HL-60/S4 treated with retinoic acid at 250 ng/mL for 4 days and 3 days (cell line): ENCODE results near the gene ARG1.

Experiments
- in situ Hi-C: fragments of 300-500 bp; cut with MboI; formaldehyde crosslinking; loops from 2 replicates; pipeline ENCODE4 v1.7.0; 2022; ENCODE audit warnings: low sequenced_read_pairs

The ARG1 gene

DNA sequence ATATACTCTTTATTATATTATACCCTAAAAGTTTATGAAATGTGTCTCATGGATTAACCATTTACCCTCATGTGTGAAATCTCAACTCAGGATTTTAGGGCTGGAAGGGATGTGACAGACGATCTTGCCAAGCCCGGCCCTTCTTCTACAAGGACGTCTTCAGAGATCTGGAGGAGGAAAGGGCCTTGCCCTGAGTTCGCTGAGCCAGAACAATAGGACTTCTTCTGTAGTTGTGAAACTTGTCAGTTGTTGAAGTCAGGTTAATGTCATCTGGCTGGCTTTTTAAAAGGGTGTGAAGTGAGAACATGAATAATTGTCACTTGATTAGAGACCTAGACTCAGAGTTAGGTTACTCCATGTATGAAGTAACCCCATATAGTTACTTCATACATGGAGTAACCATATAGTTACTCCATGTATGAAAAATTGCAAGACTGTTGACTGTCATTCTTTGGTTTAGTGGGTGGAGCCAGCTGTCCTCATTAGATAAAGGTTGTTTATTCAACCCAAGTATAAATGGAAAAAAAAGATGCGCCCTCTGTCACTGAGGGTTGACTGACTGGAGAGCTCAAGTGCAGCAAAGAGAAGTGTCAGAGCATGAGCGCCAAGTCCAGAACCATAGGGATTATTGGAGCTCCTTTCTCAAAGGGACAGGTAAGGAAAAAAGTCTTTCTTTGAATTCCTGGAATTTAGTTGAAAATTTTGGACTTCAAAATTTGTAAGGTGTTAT lies at the start of gene ARG1:
TSS of gene ARG1 (plus strand) at position 541 of the 730 bp plus-strand sequence. CDS start at position 598, 57 bp downstream.
- in situ Hi-C loops, result no loop called here

DNA sequence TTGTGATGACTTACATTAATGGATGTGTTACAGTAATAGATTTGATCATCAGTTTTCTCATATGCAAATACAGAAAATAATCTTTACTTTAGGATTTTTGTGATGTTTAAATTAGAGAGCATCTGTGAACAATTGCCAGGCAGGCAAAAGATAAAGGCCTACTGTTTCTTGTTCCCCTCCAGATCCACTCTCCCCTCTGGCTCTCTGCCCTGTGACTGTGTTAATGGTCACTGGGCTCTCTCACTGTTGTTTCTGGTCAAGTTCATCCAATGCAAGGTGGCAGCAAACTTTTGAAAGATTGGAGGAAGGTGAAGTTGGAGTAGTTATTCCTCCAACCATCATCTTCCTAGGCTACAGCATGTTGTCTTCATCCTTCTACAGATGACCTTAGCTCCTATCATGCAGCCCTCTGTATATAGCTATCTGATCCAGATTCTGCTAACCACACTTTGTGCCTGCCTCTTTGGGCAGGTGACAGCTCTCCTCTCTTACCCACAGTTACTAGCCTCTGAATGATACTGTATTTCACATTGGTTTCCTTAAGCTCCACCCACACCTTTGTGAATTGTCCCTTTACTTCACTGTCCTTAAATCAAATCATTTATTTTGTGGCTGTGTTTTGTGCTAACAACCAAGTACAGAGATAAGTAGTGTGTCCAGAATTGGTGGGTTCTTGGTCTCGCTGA lies 48.9 kb upstream of the ARG1 start:
- in situ Hi-C loops, result no loop called here

DNA sequence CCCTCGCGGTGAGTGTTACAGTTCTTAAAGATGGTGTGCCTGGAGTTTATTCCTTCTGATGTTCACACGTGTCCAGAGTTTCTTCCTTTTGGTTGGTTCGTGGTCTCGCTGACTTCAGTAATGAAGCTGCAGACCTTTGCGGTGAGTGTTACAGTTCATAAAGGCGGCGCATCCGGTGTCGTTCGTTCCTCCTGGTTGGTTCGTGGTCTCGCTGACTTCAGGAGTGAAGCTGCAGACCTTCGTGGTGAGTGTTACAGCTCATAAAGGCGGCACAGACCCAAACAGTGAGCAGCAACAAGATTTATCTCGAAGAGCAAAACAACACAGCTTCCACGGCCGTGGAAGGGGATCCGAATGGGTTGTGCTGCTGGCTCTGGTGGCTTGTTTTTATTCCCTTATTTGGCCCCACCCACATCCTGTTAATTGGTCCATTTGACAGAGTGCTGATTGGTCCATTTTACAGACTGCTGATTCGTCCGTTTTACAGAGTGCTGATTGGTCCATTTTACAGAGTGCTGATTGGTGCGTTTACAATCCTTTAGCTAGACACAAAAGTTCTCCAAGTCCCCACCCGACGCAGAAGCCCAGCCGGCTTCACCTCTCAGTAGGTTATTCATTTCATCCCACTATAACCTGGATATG lies 48.2 kb upstream of the ARG1 start:
- in situ Hi-C loops, result loop anchor here (25.0 kb wide), 2 partner anchors 338 to 638 kb away; no protein-coding TSS in a partner anchor

DNA sequence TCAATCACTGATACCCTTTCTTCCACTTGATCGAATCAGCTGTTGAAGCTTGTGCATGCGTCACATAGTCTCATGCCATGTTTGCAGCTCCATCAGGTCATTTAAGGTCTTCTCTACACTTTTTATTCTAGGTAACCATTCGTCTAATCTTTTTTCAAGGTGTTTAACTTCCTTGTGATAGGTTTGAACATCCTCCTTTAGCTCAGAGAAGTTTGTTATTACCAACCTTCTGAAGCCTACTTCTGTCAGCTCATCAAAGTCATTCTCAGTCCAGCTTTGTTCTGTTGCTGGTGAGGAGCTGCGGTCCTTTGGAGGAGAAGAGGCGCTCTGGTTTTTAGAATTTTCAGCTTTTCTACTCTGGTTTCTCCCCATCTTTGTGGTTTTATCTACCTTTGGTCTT lies 42.1 kb upstream of the ARG1 start:
- in situ Hi-C loops, result loop anchor here (25.0 kb wide), 2 partner anchors 344 to 644 kb away; no protein-coding TSS in a partner anchor

DNA sequence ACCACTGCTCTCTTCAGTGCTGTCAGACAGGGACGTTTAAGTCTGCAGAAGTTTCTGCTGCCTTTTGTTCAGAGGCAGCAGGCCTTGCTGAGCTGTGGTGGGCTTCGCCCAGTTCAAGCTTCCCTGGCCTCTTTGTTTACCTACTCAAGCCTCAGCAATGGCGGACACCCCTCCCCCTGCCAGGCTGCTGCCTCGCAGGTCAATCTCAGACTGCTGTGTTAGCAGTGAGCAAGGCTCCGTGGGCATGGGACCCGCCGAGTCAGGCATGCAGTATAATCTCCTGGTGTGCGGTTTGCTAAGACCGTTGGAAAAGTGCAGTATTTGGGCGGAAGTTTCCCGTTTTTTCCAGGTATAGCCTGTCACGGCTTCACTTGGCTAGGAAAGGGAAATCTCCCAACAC lies 41.3 kb upstream of the ARG1 start:
- in situ Hi-C loops, result loop anchor here (25.0 kb wide), 2 partner anchors 344 to 644 kb away; no protein-coding TSS in a partner anchor

DNA sequence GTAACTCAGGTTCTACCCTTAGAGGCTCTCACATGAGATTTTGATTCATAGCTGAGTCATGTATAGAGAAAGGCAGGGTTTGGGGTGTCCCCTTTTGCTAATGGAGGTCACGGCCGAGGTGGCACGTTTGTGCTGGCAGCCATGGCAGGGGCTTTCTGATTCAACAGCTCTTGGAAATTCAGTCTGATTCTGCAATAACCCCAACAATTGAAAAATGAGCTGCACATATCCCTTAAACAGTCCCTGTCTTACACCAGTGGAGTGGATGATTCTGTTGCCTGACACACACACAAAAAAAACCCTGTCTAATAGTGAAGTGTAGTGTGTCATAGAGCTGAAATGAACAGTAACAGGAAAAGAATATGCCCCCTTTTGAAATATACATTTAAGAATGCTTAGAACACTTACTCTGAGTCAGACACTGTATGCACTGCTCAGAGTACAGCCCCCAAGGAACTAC lies 40.4 kb upstream of the ARG1 start:
- in situ Hi-C loops, result loop anchor here (25.0 kb wide), 2 partner anchors 345 to 645 kb away; no protein-coding TSS in a partner anchor

DNA sequence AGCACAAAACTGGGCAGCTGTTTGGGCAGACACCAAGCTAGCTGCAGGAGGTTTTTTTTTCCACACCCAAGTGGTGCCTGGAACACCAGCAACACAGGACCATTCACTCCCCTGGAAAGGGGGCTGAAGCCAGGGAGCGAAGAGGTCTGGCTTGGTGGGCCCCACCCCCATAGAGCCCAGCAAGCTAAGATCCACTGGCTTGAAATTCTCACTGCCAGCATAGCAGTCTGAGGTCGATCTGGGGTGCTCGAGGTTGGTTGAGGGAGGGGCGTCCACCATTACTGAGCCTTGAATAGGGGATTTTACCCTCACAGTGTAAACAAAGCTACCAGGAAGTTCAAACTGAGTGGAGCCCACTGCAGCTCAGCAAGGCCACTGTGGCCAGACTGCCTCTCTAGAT lies 34.4 kb upstream of the ARG1 start:
- in situ Hi-C loops, result loop anchor here (25.0 kb wide), 2 partner anchors 351 to 651 kb away; no protein-coding TSS in a partner anchor

DNA sequence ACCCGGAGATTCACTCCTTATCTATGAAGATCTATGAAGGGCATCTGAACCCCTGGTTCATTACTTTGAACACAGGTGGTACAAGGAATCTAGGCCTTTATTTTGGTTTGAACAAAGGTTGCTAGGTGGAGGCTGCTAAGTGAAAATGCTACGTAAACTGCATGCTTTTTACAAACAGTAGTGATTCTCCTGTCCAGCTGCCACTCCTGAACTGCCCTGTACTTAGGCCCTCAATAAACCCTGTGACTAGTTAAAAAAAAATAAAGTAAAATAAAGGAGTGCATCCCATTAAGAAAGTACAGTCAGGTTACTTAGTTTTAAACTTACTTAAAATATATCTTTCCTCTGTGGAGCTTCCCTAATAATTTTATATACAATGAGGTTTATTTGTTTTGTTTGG lies 27.7 kb upstream of the ARG1 start:
- in situ Hi-C loops, result loop anchor here (25.0 kb wide), 2 partner anchors 358 to 658 kb away; no protein-coding TSS in a partner anchor

DNA sequence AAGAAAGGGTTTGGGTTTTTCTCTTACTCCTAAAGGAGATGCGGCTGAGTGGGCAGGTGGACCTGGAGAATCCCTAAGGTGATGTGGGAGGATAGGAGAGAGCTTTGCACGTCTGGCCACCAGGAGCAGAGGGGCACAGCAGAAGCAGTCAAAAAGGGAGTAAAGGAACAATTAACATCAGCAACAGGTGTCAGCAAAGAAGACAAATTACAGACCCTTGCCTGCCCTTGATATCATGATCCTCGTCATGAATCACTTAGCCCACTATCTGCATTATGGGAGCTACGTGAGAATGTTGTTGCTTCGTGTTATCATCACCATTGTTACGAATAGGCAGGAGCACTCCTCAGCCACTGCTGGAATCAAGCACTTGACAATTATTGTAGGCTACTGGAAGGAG lies 25.5 kb upstream of the ARG1 start:
- in situ Hi-C loops, result loop anchor here (25.0 kb wide), 2 partner anchors 360 to 660 kb away; no protein-coding TSS in a partner anchor

DNA sequence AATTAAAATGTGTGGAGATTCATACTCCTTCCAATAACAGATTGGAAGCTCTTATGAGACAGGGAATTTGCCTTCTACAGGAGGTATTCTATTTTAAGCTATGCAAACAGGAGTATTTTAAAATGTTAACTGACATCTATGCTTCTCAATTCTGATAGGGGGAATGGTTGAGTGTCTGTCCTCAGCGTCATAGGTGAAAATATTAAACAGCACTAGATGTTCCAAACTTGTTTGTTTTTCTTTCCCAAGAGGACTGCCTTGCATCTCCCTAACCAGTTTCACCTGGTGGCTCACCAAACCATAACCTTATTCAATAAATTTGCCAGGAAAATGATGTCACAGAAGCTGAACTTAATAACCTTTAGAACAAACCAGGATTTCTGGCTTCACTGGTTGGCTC lies 24.6 kb upstream of the ARG1 start:
- in situ Hi-C loops, result loop anchor here (25.0 kb wide), 2 partner anchors 361 to 661 kb away; no protein-coding TSS in a partner anchor

DNA sequence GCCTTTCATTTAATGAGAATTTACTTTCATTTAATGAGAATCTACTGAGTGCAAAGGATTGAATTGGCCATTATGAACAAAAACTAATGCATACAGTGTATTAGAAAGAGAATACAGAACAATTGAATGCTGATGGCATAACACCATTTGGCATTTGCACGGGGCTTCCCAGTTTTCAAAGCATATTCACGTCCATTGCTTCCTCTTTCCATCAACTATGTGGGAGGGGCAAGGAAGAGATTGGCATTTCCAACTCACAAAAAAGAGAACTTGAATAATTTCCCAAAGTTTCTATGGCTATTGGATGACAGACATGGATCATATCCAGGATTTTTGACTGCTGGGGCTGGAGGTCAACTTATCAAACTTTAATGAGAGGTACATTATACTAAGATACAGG lies 23.2 kb upstream of the ARG1 start:
- in situ Hi-C loops, result loop anchor here (25.0 kb wide), 2 partner anchors 363 to 663 kb away; no protein-coding TSS in a partner anchor

DNA sequence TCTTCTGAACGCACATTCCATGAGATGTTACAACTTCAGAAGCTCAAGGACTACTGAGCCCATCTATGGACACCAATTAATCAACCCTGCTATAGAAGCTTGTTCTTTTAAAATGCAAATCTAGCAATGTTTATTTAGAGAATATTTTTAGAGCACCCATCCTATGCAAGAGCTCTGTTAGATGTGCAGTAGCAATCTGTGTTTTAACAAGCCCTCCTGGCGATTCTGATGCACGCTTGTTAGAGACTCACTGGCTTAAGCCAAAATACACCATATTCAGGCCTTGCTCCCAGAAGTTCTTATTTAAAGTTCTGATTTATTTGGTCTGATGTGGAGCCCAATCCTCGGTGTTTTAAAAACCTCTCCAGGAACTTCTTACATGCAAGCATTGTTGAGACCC lies 21.1 kb upstream of the ARG1 start:
- in situ Hi-C loops, result no loop called here

DNA sequence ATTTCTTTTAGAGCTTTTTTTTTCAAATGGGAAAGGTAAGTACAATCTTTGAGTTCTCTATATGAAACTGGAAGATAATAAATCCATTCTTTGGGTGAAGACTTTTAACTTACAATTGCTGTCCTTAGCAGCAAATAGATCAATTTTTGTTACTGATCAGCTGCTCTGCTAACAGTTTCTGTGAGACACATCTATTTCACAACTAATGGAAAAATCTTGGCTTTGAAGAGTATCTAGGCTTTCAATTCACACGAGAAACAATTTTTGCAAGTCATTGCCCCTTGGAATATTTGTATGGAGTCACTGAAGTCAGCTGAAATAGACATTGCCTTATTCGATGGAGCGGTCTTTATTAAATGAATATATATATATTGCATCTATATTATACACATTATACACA lies 20.5 kb upstream of the ARG1 start:
- in situ Hi-C loops, result no loop called here

DNA sequence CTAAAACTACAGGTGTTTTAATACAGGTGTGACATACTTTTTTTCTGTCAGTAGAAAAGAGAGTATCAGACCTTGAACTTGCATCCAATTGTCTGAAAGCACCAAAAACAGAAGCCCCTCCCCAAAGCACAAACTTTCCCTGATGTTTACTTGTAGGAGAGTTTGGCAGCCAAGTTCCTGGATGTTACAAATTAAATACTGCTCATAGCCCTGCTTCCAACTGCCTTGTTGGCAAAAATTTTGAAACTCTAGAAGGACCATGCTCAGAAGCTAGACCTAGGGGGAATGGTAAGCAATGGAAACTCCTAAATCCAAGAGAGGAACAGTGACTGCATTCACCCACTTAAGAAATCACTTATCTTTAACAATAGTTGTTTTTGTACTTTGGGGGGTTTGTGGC lies 17.0 kb upstream of the ARG1 start:
- in situ Hi-C loops, result no loop called here

DNA sequence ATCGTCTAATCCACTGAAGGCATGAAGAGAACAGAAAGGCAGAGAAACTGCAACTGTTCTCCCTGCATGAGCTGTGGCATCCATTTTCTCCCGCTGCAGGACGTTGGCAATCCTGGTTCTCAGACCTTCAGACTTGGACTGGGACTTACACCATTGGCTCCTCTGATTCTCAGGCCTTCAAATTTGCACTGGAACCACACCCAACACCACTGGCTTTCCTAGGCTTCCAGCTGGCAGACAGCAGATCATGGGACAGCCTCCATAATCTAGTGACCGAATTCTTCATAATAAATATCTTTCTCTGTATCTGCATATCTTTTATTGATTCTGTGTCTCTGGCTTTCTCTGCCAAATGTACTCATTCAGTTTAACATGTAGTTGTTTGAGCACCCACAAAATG lies 14.1 kb upstream of the ARG1 start:
- in situ Hi-C loops, result no loop called here

DNA sequence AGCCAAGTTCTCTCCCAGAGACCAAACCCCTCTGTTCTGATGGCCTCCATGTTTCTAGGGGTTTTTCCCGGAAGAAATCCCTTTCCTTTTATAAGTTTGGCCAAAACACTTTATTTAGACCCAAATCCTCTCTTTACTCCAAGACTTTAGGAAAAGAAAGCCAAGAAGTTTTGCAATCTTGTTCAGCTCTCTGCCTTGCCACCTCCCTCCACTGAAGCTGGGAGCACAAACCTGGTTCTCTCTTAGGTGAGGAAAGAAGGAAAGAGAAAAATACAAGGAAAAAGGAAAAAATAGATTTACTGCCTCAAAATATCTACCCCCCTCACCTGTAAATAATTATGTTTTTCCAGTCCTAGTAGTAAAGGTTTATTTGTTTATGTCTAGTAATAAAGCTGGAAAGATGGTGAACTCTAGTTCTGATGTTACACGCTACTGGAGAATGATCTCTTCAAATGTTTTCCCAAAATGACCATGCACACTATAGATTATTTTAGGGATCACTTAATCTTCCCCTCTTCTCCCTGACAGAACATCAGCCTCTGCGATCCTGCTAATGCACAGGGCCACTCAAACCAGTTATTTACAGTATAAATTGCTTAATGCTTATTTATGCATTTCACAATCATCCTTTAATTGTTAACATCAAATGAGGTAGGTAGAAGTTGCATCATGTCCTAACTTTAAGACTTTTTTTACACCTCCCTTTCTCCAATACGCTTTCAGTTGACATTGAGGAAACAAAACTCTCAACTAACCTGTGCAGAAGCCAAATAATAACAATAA lies 10.9 kb upstream of the ARG1 start:
- in situ Hi-C loops, result no loop called here

DNA sequence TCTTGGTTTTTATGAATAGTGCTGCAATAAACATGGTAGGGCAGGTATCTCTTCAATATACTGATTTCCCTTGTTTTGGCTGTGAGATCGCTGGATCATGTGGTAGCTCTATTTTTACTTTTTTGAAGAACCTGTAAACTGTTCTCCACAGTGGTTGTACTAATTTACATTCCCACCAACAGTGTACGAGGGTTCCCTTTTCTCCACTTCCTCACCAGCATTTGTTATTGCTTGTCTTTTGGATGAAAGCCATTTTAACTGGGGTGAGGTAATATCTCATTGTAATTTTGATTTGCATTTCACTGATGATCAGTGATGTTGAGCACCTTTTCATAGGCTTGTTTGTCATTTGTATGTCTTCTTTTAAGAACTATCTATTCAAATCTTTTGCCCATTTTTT lies 8.0 kb upstream of the ARG1 start:
- in situ Hi-C loops, result no loop called here

DNA sequence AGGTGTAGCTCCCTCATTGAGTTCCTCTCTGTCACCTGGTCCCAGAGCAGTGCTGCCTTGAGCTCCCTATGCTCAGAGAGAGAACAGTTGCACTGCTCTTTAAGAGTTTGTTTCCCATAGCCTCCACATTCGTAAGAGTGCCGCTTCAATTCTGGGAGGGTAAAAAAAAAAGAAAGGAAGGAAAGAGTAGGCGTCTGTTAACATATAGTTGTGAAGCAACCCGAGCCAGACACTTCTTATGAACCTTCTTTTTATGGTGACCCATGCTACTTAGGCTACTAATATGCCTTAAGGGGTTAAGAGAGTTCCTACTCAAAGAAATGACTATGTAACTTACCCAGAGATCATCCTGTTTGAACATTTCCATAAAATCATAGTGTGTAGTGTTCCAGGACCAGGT lies 4.3 kb upstream of the ARG1 start:
- in situ Hi-C loops, result no loop called here

DNA sequence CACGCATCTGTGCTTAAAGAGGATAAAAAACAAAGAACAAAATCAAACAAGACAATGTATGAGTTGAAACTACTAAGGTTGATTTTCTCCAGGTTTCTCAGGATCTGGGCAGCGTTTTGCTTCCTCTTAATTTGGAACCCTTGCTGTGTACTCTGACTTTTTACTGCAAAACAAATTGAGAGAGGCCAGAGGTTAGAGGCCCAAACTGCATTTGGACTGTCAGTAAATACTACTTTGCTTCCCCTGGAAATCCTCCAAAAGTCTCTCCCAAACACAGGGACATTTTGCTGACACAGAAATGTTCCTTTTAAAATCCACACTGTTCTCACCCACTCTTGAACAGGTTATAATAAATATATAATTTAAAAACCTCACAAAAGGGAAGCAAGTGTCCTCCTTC lies 1.1 kb downstream of the ARG1 start:
- in situ Hi-C loops, result no loop called here

DNA sequence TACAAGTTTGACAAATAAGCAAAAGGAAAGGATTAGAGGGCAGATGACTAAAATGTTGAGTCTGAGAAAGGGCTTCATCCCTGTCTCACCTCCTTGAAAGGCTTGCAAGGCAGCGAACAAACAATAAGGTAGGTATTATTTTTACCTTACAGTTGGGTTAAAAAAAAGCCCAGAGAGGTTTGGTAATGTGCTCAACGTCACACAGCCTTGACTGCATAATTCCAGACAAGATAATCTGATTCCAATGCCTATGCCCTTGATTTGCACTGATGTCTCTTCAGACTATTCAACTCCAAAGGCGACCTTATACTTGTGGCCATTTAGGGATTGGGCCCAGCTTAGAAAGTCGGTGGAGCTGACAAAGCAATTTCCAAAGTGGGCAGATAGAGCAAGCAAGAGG lies 1.7 kb downstream of the ARG1 start:
- in situ Hi-C loops, result no loop called here
